IMR-90 (cell line): ENCODE data around the gene FAM110A. TPM values are rescaled to one million over a fixed set of nuclear protein-coding genes. Genes with fewer than 3 reads are reported as not detected.
A peak's percentile ranks its signal among the peaks of the same experiment; 100 is the strongest.

Experiments used
- ATAC-seq: fragments of 200-7000 bp; cut with Tn5 transposase; 2 replicates; pipeline ENCODE4 v1.9.1; 2020; ENCODE audit warnings: low read depth, mild to moderate bottlenecking, moderate library complexity
- BruUV-seq: library from RNA; stranded (reverse); fragments of 400-500 nt; replicated peaks from 2 replicates; lab custom pipeline; 2021; lab: Mats Ljungman, UMichigan
- CTCF ChIA-PET: fragments of 300-600 bp; formaldehyde crosslinking; extraction: SDS; loops from one replicate; lab custom pipeline; 2021; ENCODE audit warnings: antibody characterized with exemption; lab: Yijun Ruan, JAX
- POLR2A ChIA-PET: fragments of 300-600 bp; sonication (Branson Sonifier 250); formaldehyde crosslinking; loops from one replicate; lab custom pipeline; 2022; ENCODE audit warnings: antibody characterized with exemption; ENCODE audit not compliant: unreplicated experiment; lab: Charles Lee
- DNase-seq: peaks from one replicate; pipeline ENCODE4 v3.0.0; 2013
- H2AFZ ChIP-seq: replicated peaks from 2 replicates; pipeline ENCODE3; 2013; ENCODE audit warnings: low read length, mild to moderate bottlenecking; ENCODE audit not compliant: poor library complexity
- H2AK5ac ChIP-seq: 2 replicates; pipeline ENCODE4 v1.6.1; 2013; ENCODE audit warnings: low read depth, low read length, inconsistent platforms
- H2AK9ac ChIP-seq: replicated peaks from 2 replicates; pipeline ENCODE3; 2013; ENCODE audit warnings: mild to moderate bottlenecking, low read depth, low read length, moderate library complexity; ENCODE audit not compliant: poor library complexity
- H2BK120ac ChIP-seq: 2 replicates; pipeline ENCODE4 v1.6.1; 2013; ENCODE audit warnings: low read depth, low read length, inconsistent platforms
- H2BK15ac ChIP-seq: 3 replicates; pipeline ENCODE4 v1.6.1; 2013; ENCODE audit warnings: low read depth, low read length, inconsistent platforms
- H2BK20ac ChIP-seq: 2 replicates; pipeline ENCODE4 v1.6.1; 2013; ENCODE audit warnings: low read depth, mild to moderate bottlenecking, inconsistent platforms, low read length, moderate library complexity
- H2BK5ac ChIP-seq: 2 replicates; pipeline ENCODE4 v1.6.1; 2013; ENCODE audit warnings: mild to moderate bottlenecking, low read depth, low read length, inconsistent platforms; ENCODE audit not compliant: poor library complexity, severe bottlenecking
- H3K14ac ChIP-seq: replicated peaks from 2 replicates; pipeline ENCODE4 v1.6.1; 2013; ENCODE audit warnings: low read depth, low read length, inconsistent platforms
- H3K18ac ChIP-seq: 2 replicates; pipeline ENCODE4 v1.6.1; 2013; ENCODE audit warnings: low read depth, low read length, control low read depth
- H3K23ac ChIP-seq: 2 replicates; pipeline ENCODE4 v1.6.1; 2013; ENCODE audit warnings: low read depth, low read length, inconsistent platforms
- H3K27ac ChIP-seq: 2 replicates; pipeline ENCODE4 v1.5.1; 2013; ENCODE audit warnings: mild to moderate bottlenecking, control low read depth, low read length; ENCODE audit not compliant: insufficient read depth
- H3K27me3 ChIP-seq: 2 replicates; pipeline ENCODE4 v1.6.1; 2013; ENCODE audit warnings: low read length; ENCODE audit not compliant: control insufficient read depth, insufficient read depth
- H3K36me3 ChIP-seq: 2 replicates; pipeline ENCODE4 v1.6.1; 2013; ENCODE audit warnings: low read length, mixed read lengths; ENCODE audit not compliant: control insufficient read depth, insufficient read depth
- H3K4ac ChIP-seq: 2 replicates; pipeline ENCODE4 v1.6.1; 2013; ENCODE audit warnings: low read depth, low read length, inconsistent platforms
- H3K4me1 ChIP-seq: 2 replicates; pipeline ENCODE4 v1.6.1; 2013; ENCODE audit warnings: low read length, mixed read lengths; ENCODE audit not compliant: control insufficient read depth, insufficient read depth
- H3K4me2 ChIP-seq: 2 replicates; pipeline ENCODE4 v1.6.1; 2013; ENCODE audit warnings: low read depth, mild to moderate bottlenecking, control low read depth, low read length, moderate library complexity
- H3K4me3 ChIP-seq: 2 replicates; pipeline ENCODE4 v1.5.1; 2013; ENCODE audit warnings: low read depth, mild to moderate bottlenecking, control low read depth, low read length, moderate library complexity; ENCODE audit not compliant: insufficient read depth
- H3K56ac ChIP-seq: 2 replicates; pipeline ENCODE4 v1.6.1; 2013; ENCODE audit warnings: low read length, inconsistent platforms; ENCODE audit not compliant: insufficient read depth; ENCODE audit errors: extremely low read depth
- H3K79me1 ChIP-seq, 2 experiments: 2 replicates each; pipeline ENCODE4 v1.6.1; 2013; ENCODE audit warnings: low read length in 2 of 2, inconsistent platforms in 1 of 2, low read depth in 1 of 2
- H3K9ac ChIP-seq: 2 replicates; pipeline ENCODE4 v1.6.1; 2013; ENCODE audit warnings: low read depth, low read length, control low read depth
- H3K9me1 ChIP-seq: 2 replicates; pipeline ENCODE4 v1.6.1; 2013; ENCODE audit warnings: low read length, inconsistent platforms; ENCODE audit not compliant: insufficient read depth
- H3K9me3 ChIP-seq: 2 replicates; pipeline ENCODE4 v1.6.1; 2013; ENCODE audit warnings: low read length; ENCODE audit not compliant: control insufficient read depth, insufficient read depth
- H4K20me1 ChIP-seq: 2 replicates; pipeline ENCODE4 v1.6.1; 2013; ENCODE audit warnings: low read length, inconsistent platforms; ENCODE audit not compliant: insufficient read depth
- H4K5ac ChIP-seq: 2 replicates; pipeline ENCODE4 v1.6.1; 2013; ENCODE audit warnings: mild to moderate bottlenecking, low read depth, low read length, control low read depth
- H4K8ac ChIP-seq, 2 experiments: 2 replicates each; pipeline ENCODE4 v1.6.1; 2013; ENCODE audit warnings: low read depth in 2 of 2, low read length in 2 of 2, control low read depth in 1 of 2, inconsistent platforms in 1 of 2
- H4K91ac ChIP-seq: 2 replicates; pipeline ENCODE4 v1.6.1; 2013; ENCODE audit warnings: low read depth, low read length, inconsistent platforms; ENCODE audit not compliant: insufficient read depth
- CEBPB ChIP-seq: IDR thresholded peaks from 2 replicates; pipeline ENCODE4 v1.6.1; 2012; ENCODE audit warnings: low read depth, low read length, improper control_type of control experiment
- MAFK ChIP-seq: IDR thresholded peaks from 2 replicates; pipeline ENCODE4 v1.6.1; 2012; ENCODE audit warnings: low read depth, low read length, improper control_type of control experiment
- WGBS, 2 experiments: methylation state at CpG; one replicate each; pipeline versions ENCODE4 v1.1.5 to v1.1.7; 2013; ENCODE audit warnings: missing lambda C conversion rate in 2 of 2; ENCODE audit not compliant: insufficient read length in 1 of 2; ENCODE audit errors: extremely low coverage in 2 of 2; 5-methylcytosine and 5-hydroxymethylcytosine counted together
- dilution Hi-C: fragments of 300-500 bp; cut with HindIII; formaldehyde crosslinking; loops from one replicate; pipeline ENCODE4 v1.14.3; 2018; ENCODE audit warnings: low sequenced_read_pairs; ENCODE audit not compliant: unreplicated experiment
- in situ Hi-C: fragments of 300-500 bp; cut with MboI; formaldehyde crosslinking; loops from 3 replicates; pipeline ENCODE4 v1.14.3; 2019; ENCODE audit warnings: low sequenced_read_pairs, inconsistent platforms, mixed read lengths
- intact Hi-C: fragments of 100-400 bp; cut with micrococcal nuclease; formaldehyde crosslinking; loops from 2 replicates; pipeline ENCODE4 v1.10.0; 2022
- polyA plus RNA-seq, 3 experiments: library from polyadenylated mRNA; depleted of rRNA; stranded (reverse); fragments of >200 nt; gene quantifications; 2 replicates each; pipeline ENCODE4 v1.2.3, GENCODE V29; 2012; ENCODE audit warnings: low replicate concordance in 1 of 3
- total RNA-seq: library from RNA; depleted of rRNA; stranded (reverse); fragments of >200 nt; gene quantifications from 2 replicates; pipeline ENCODE4 v1.2.3, GENCODE V29; 2012
- TF ChIP-seq, protein P1 (sequence below): fragments of 150-350 bp; IDR thresholded peaks from 2 replicates; pipeline ENCODE4 v1.6.1; 2017; ENCODE audit warnings: mild to moderate bottlenecking, antibody characterized with exemption, low read length, low read depth

Gene FAM110A
- total and polyA plus RNA-seq, 2 of the 4 experiments (the other 2 are of a cell fraction): 0.36 to 3.6 TPM

GRCh38 chr20:833121-833449 is 430 bp upstream of the FAM110A start:
- no peaks in the 10 kb centered on the region for H4K20me1 ChIP-seq
- peak overlapping the region; percentile 23 for H4K5ac ChIP-seq
- H3K9me3 ChIP-seq: no peaks in the 10 kb centered on the region
- H3K4ac ChIP-seq: peak overlapping the region; percentile 70
- peak overlapping the region; percentile 7 for H3K14ac ChIP-seq
- POLR2A ChIA-PET: no interaction called here
- no peak for ATAC-seq
- H2AK5ac ChIP-seq: no peak overlapping the region
- H2BK120ac ChIP-seq: peak overlapping the region; percentile 87; the same call in 1 of the 2 replicates
- 0 out of 2 replicates have a peak overlapping the region, but pooled peaks have one; percentile 20 for H3K23ac ChIP-seq
- H2BK5ac ChIP-seq: peak overlapping the region; percentile 75
- no TSS peak for BruUV-seq
- TF ChIP-seq CEBPB (no peak), MAFK (peak; percentile 68)
- TF ChIP-seq, protein P1, sequence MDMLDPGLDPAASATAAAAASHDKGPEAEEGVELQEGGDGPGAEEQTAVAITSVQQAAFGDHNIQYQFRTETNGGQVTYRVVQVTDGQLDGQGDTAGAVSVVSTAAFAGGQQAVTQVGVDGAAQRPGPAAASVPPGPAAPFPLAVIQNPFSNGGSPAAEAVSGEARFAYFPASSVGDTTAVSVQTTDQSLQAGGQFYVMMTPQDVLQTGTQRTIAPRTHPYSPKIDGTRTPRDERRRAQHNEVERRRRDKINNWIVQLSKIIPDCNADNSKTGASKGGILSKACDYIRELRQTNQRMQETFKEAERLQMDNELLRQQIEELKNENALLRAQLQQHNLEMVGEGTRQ: no peak
- peak overlapping the region; percentile 81 for H3K27ac ChIP-seq
- peak overlapping the region; percentile 48 for H3K4me3 ChIP-seq
- H3K18ac ChIP-seq: peak overlapping the region; percentile 46; the same call in 1 of the 2 replicates
- H2AK9ac ChIP-seq: no peak overlapping the region
- peaks cover 10% of the 10 kb centered on the region; the same call in 1 of the 2 replicates for H3K4me1 ChIP-seq
- H2BK20ac ChIP-seq: no peak overlapping the region
- H3K4me2 ChIP-seq: peak overlapping the region; percentile 89
- WGBS, 2 experiments: no CpG with 5 or more reads among the region's 4 CpGs
- H3K9me1 ChIP-seq: peaks cover 11% of the 10 kb centered on the region; the same call in 1 of the 2 replicates
- no peaks in the 10 kb centered on the region for H3K36me3 ChIP-seq
- H4K91ac ChIP-seq: no peak overlapping the region
- dilution Hi-C loops: no loop called here
- peak overlapping the region; percentile 72 to 88 for H4K8ac ChIP-seq
- H2AFZ ChIP-seq: peak overlapping the region; percentile 92
- no peak overlapping the region for H2BK15ac ChIP-seq
- peaks cover 19 to 33% of the 10 kb centered on the region in 2 experiments for H3K79me1 ChIP-seq
- in situ Hi-C loops: no loop called here
- intact Hi-C loops: loop anchor here (1.0 to 5.0 kb wide), 2 partner anchors 77 to 124 kb away; no protein-coding TSS in a partner anchor
- H3K9ac ChIP-seq: peak overlapping the region; percentile 78
- peak overlapping the region; percentile 60 for H3K56ac ChIP-seq
- DNase-seq: no peak
- CTCF ChIA-PET: interaction anchor here (1.0 to 1.7 kb wide), 3 partner anchors 25 to 124 kb away, joined by 3 to 4 read pairs (median 3); no protein-coding TSS in a partner anchor
- no peaks in the 10 kb centered on the region for H3K27me3 ChIP-seq
